ENCODE measurements around the gene ELAPOR2.

The ELAPOR2 gene

DNA sequence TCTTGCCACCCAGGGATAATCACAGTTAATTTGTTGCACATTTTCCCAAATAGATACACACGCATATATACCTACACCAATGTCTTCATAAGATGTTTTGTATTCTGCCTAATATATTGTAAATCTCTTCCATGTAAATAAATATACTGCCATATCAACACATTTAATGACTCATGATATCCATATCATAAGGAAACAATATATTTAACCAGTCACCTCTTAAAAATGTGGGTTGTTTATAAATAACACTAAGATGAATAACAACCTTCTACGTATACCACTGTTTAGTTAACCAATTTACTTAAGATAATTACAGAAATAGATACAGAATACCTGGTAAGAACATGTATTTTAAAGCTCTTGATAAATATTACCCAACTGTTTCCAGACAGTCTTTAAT, 38.2 kb downstream of the ELAPOR2 start:
- DNase-seq (ENCODE audit: low read depth): no peak
- H3K4me3 ChIP-seq (ENCODE audit: low read depth, low read length): no peak overlapping the region
- TF ChIP-seq, protein P1, sequence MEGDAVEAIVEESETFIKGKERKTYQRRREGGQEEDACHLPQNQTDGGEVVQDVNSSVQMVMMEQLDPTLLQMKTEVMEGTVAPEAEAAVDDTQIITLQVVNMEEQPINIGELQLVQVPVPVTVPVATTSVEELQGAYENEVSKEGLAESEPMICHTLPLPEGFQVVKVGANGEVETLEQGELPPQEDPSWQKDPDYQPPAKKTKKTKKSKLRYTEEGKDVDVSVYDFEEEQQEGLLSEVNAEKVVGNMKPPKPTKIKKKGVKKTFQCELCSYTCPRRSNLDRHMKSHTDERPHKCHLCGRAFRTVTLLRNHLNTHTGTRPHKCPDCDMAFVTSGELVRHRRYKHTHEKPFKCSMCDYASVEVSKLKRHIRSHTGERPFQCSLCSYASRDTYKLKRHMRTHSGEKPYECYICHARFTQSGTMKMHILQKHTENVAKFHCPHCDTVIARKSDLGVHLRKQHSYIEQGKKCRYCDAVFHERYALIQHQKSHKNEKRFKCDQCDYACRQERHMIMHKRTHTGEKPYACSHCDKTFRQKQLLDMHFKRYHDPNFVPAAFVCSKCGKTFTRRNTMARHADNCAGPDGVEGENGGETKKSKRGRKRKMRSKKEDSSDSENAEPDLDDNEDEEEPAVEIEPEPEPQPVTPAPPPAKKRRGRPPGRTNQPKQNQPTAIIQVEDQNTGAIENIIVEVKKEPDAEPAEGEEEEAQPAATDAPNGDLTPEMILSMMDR (IDR thresholded peaks at IDR 0.05; ENCODE audit: insufficient read depth, low read depth, low read length, missing control alignments): no peak

DNA sequence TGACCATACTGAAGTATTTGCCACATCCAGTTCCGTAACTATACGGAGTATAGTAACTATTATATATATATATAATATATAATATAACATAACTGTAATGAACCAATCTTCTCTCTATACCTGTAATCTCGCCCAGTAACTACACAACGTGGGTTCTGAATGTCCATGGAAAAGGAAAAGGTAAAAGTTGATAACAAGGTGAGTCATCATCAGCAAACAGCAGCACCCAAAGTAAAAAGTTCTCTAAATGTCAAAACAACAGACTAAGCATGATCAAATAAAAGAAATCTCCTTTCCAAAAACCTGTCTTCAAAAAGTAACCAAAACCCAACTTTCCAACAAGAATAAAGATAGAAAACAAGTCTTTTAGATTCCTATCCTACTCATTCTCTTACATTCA, 42.8 kb downstream of the ELAPOR2 start:
- TF ChIP-seq, protein P1 (IDR thresholded peaks at IDR 0.05; ENCODE audit: insufficient read depth, low read depth, low read length, missing control alignments): no peak
- H3K4me3 ChIP-seq (ENCODE audit: low read depth, low read length): no peak overlapping the region
- DNase-seq (ENCODE audit: low read depth): no peak

DNA sequence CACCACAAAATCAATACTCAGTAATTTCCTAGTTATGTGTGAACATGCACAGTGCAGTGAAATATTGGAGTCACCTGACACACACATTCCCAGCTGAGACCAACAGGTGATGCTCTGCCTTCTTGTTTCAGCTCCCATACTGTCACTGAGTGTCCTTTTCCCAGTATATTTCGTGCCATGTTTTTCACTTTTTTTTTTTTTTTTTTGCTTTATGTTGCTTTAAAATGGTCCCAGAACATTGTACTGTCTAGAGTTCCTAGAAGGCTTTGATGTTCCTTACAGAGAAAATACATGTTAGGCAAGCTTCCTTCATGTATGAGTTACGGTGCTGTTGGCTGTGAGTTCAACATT, 45.6 kb downstream of the ELAPOR2 start:
- TF ChIP-seq, protein P1 (IDR thresholded peaks at IDR 0.05; ENCODE audit: insufficient read depth, low read depth, low read length, missing control alignments): no peak
- H3K4me3 ChIP-seq (ENCODE audit: low read depth, low read length): no peak overlapping the region
- no peak for DNase-seq (ENCODE audit: low read depth)

DNA sequence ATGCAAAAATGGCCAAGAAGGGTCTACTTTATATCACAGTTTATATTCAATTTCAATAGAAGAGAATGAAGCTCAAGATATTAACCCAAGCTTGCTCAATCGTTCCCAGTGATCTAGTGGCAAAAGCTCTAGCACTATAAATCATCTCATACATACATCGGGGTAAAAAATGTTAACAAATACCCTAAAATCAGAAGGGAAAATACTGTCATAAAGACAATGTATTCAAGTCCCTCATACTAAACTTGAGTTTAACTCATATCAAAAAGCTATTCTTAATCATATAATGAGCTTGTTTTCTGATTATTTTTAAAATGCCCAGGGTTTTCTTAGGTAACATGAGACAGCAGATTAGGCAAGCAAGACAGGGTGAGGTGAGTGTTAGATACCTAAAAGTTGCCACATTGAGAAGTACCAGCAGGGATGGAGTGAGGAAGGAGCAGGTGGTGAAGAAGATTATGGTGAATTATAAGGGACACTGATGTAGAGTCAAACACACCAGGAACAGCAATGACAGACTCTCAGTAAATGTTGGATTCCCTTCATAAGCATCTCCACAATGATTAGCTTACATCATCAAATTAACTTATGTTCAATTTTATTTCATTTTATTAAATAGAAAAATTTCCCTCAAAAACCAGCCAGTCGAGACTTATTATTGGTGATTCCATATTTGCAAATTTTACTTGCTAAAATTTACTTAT, 46.2 kb downstream of the ELAPOR2 start:
- no peak overlapping the region for H3K4me3 ChIP-seq (ENCODE audit: low read depth, low read length)
- no peak for DNase-seq (ENCODE audit: low read depth)
- TF ChIP-seq, protein P1 (IDR thresholded peaks at IDR 0.05; ENCODE audit: insufficient read depth, low read depth, low read length, missing control alignments): no peak
